GM19468 (cell line): ENCODE results near the gene PDE4B.
"Not testable (repeated sequence)": the region's sequence is repeated elsewhere in the genome, so short reads cannot be mapped to it uniquely, and the experiment has no call there.

ENCODE experiments used
- ATAC-seq: cut with Tn5 transposase; IDR thresholded peaks from one replicate; pipeline ENCODE4 v1.9.1; 2021; ENCODE audit warnings: mild to moderate bottlenecking, moderate library complexity, moderate number of reproducible peaks; ENCODE audit not compliant: unreplicated experiment; ENCODE audit errors: extremely low read depth

Gene PDE4B

GRCh38 chr1:66095190-66095589 lies 302.5 kb downstream of the PDE4B start:
- ATAC-seq = no peak

DNA sequence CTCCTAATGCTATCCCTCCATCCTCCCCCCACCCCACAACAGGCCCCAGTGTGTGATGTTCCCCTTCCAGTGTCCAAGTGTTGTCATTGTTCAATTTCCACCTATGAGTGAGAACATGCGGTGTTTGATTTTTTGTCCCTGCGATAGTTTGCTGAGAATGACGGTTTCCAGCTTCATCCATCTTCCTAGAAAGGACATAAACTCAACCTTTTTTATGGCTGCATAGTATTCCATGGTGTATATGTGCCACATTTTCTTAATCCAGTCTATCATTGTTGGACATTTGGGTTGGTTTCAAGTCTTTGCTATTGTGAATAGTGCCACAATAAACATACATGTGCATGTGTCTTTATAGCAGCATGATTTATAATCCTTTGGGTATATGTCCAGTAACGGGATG lies 308.3 kb downstream of the PDE4B start:
- not testable (repeated sequence) for ATAC-seq

- not testable (repeated sequence) for ATAC-seq
Observed at GRCh38 chr1:66104076-66104475, 311.4 kb downstream of the PDE4B start.

GRCh38 chr1:66108624-66109023 lies 315.9 kb downstream of the PDE4B start:
- no peak for ATAC-seq

- ATAC-seq = no peak
Observed at GRCh38 chr1:66112744-66113400, 320.2 kb downstream of the PDE4B start.

DNA sequence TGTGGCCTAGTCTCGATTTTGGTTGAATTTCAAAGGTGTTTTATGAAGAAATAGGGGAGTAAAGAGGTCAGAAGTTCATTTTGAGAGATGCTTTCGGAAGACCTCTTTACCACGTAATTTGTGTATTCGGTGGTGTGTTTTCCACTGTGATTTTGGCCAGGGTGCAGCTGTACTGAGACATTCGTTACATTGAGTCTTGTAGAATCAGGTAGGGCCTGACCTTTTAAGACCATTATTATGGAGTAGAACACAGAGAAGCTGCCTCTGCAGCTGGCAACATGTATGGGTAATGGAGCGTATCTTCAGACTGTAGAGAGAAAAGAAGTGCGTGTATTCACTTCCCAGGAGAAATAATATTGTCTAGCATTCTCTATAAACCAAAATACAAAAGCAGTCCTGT lies 326.5 kb downstream of the PDE4B start:
- ATAC-seq = no peak

DNA sequence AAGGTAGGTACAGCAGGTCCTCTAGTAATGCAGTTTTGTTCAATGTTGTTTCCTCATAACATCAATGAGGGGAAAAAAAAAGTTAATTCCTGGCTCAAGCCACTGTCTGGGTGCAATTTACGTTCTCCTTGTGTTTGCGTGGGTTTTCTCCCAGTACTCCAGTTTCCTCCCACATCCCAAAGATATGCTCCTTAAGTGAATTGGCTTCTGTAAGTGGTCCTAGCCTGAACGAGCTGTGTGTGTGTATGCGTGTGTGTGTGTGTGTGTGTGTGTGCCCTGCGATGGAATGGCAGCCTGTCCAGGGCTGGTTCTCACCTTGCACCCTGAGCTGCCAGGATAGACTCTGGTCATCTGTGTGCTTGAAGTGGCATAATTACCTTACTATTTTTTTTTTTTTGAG lies 332.0 kb downstream of the PDE4B start:
- no peak for ATAC-seq

- not testable (repeated sequence) for ATAC-seq
Observed at GRCh38 chr1:66128641-66129040, 335.9 kb downstream of the PDE4B start.

DNA sequence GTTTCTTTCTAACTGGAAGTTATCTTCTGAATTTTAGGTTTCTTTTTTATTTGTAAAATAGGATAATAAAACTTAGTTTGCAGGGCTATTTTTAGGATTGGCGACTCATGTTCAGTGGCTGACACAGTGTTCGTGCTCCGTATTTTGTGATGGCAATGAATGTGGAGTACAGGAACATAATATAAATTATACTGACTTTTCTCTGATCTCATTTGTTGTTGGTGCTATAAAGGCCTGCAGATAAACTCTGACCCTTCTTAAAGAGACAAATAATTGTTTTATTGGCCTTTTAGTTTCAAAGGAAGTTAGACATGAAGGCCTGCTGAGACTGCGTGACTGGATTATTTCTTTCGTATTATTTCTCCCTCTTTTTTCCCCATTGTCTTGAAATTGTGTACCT lies 339.6 kb downstream of the PDE4B start:
- no peak for ATAC-seq

GRCh38 chr1:66134004-66134403 lies 341.3 kb downstream of the PDE4B start:
- no peak for ATAC-seq

DNA sequence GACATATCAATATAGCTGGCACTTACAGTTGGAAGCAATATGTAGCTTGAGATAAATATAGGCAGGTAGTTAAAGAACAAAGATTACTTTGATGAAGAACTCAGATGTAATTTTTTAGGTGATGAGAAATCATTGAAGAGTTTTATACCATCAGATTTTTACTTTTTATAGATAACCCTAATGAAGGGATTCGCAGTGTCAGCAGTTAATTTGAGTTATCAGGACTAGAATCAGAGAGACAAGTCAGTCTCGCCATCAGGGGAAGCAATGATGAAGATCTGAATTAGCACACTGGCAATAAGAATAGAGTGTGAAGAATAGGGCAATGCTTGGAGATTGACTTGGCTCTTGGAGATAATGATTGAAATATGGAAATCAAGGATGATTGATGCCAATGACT lies 342.5 kb downstream of the PDE4B start:
- ATAC-seq = no peak

DNA sequence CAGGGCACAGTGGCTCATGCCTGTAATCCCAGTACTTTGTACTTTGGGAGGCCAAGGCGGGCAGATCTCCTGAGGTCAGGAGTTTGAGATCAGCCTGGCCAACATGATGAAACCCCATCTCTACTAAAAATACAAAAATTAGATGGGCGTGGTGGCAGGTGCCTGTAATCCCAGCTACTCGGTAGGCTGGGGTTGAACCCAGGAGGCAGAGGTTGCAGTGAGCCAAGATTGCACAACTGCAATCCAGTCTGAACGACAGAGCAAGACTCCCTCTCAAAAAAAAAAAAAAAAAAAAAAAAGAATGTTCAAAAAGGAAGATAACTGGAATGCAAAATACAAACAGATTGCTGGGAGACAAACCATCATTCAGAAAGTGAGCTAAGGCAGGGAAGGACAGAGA lies 343.7 kb downstream of the PDE4B start:
- not testable (repeated sequence) for ATAC-seq

GRCh38 chr1:66137235-66137634 lies 344.5 kb downstream of the PDE4B start:
- ATAC-seq = no peak

DNA sequence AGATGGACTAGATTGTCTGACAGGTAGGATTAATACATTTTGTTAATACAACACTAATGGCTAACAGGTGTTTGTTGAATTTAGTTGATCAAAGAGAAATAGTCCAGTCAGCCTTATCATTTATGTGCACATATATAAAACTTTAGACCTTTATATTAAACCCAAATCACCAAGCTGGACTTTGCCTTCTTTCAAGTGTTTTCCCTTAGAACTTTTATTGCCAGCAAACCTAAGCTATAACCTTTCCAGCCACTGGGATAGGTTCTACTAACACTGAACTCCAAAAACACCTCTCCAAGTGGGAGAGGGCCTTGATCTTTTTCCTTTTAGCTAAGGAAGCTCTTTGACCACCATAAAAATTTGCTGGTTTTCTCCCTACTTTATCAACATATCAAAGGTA lies 345.9 kb downstream of the PDE4B start:
- no peak for ATAC-seq

DNA sequence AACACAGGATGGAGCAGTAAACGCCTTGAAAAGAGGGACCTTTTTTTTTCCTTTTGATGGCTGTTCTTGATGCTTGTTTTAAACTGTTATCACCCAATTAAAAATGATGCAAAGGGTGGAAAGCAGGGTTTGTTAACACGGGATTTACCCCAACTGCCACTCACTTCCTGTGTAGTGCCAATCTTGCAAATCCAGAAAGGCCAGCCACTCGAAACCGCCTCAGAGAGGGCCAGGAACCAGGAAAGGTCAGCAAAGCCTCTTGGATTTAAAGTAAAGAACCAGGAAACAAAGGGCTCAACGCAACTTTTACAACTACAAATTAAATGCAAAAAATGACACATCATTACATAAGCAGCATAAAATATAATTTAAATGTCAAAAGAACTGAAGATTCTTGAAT lies 347.4 kb downstream of the PDE4B start:
- ATAC-seq = no peak

- no peak for ATAC-seq
Observed at GRCh38 chr1:66143651-66144050, 351.0 kb downstream of the PDE4B start.

DNA sequence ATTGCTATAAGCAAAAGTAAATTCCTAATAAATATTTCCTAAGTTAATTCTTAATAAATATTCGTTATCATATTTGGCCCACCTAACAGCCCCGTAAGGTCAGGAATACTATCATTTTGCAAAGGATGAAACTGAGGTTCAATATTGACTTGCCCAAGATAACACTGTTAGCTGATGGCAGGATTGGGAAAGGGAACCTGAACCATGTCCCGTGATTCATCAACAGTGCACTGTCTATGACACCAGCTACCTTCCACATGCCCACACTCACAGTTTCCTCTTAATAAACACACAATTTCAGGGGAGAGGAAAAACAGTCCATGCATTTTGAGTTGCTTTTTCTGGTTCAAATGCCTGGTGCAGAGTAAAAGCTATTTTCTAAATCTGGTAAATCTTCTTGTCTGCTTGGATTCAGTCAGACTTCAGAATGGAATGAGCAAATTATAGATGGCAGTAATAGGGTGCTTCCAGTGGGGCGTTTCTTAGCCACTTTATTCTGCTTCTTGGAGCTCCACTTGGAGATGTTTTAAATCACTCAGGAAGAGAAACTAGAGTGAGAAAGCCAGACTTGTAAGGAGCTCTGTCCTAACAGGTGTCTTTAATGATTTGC lies 354.6 kb downstream of the PDE4B start:
- ATAC-seq = no peak

DNA sequence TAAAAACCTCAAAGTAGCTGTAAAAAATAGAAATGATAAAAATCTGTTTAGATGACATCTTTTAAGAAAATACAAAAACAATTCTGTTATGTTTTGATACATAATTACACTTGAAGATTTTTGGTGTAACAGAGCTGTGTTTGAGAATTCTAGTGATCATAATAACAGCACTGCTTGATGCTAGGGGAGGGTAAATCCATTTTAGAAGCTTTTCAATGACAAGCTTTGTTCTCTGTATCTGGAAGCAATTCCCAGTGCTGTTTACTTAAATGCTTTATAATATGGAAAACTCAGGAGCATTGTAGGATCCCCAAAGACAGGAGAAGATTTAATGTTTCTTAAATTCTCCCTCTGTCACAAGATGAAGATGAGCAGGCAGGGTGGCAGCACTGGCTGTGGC lies 359.3 kb downstream of the PDE4B start:
- ATAC-seq = no peak

- no peak for ATAC-seq
Observed at GRCh38 chr1:66154394-66154793, 361.7 kb downstream of the PDE4B start.

- ATAC-seq = no peak
Observed at GRCh38 chr1:66156144-66156543, 363.4 kb downstream of the PDE4B start.

- no peak for ATAC-seq
Observed at GRCh38 chr1:66159800-66160199, 367.1 kb downstream of the PDE4B start.

DNA sequence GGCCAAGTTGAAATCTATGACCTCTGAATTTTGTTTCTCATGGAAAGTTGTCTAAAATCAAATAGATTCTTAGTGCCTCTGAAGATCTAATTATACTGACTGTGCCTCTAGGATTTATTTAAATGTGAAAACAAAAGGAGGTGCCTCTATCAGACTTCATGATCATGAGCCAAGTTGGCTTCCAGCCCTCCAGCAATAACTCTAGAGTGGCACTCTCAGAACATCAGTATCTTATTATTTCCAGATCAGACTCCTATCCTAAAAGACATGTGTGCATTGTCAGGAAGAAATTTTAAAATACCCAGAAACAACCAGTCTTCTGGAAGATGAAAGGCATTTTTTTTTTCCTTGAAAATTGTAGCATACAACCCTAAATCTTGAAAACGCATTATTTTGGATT lies 368.0 kb downstream of the PDE4B start:
- no peak for ATAC-seq
